PC-9 (cell line): ENCODE measurements around the gene AP2S1. TPM values are rescaled to one million over a fixed set of nuclear protein-coding genes. Genes with fewer than 3 reads are reported as not detected.
"Not testable (repeated sequence)": the region's sequence is repeated elsewhere in the genome, so short reads cannot be mapped to it uniquely, and the experiment has no call there.

Experiments used
- BruUV-seq: library from RNA; stranded (reverse); fragments of 400-500 nt; replicated peaks from 2 replicates; lab custom pipeline; 2021; lab: Mats Ljungman, UMichigan
- CTCF ChIA-PET: fragments of 300-600 bp; sonication (Branson Sonifier 250); formaldehyde crosslinking; loops from one replicate; lab custom pipeline; 2022; ENCODE audit warnings: antibody characterized with exemption; lab: Charles Lee
- POLR2A ChIA-PET: fragments of 300-600 bp; sonication (Branson Sonifier 250); formaldehyde crosslinking; loops from one replicate; lab custom pipeline; 2022; ENCODE audit warnings: antibody characterized with exemption; ENCODE audit not compliant: unreplicated experiment; lab: Charles Lee
- DNase-seq, 2 experiments: peaks; one replicate each; pipeline versions ENCODE4 v3.0.0 to v3.0.0-alpha.2; 2015 to 2022; ENCODE audit warnings: mixed read lengths in 1 of 2
- H2AFZ ChIP-seq: fragments of 200-600 bp; sonication (generic); 2 replicates; pipeline ENCODE4 v1.8.1; 2017; ENCODE audit warnings: antibody characterized with exemption
- H3F3A ChIP-seq: fragments of 200-600 bp; sonication (generic); 2 replicates; pipeline ENCODE4 v1.8.1; 2017; ENCODE audit warnings: antibody characterized with exemption, mild to moderate bottlenecking, low read depth; ENCODE audit not compliant: insufficient read depth
- H3K27ac ChIP-seq: fragments of 200-600 bp; sonication (generic); 2 replicates; pipeline ENCODE4 v1.6.1; 2016; ENCODE audit warnings: mixed run types
- H3K27me3 ChIP-seq: fragments of 200-600 bp; sonication (generic); 2 replicates; pipeline ENCODE4 v1.6.1; 2016; ENCODE audit warnings: low read depth, mixed run types; ENCODE audit not compliant: insufficient read depth
- H3K36me3 ChIP-seq: fragments of 200-600 bp; sonication (generic); 2 replicates; pipeline ENCODE4 v1.6.1; 2016; ENCODE audit warnings: low read depth, mixed run types
- H3K4me1 ChIP-seq: fragments of 200-600 bp; sonication (generic); replicated peaks from 2 replicates; pipeline ENCODE4 v1.6.1; 2016; ENCODE audit warnings: mixed run types; ENCODE audit not compliant: insufficient read depth
- H3K4me2 ChIP-seq: fragments of 200-600 bp; sonication (generic); 2 replicates; pipeline ENCODE4 v1.6.1; 2017; ENCODE audit warnings: mixed run types
- H3K4me3 ChIP-seq: fragments of 200-600 bp; sonication (generic); 2 replicates; pipeline ENCODE4 v1.6.1; 2016; ENCODE audit warnings: mixed run types
- H3K79me2 ChIP-seq: fragments of 200-600 bp; sonication (generic); 2 replicates; pipeline ENCODE4 v1.6.1; 2017; ENCODE audit warnings: low read depth, mixed run types
- H3K9me2 ChIP-seq: fragments of 200-600 bp; sonication (generic); 2 replicates; pipeline ENCODE4 v1.8.1; 2017; ENCODE audit warnings: mild to moderate bottlenecking; ENCODE audit not compliant: insufficient read depth
- H3K9me3 ChIP-seq: fragments of 200-600 bp; sonication (generic); 2 replicates; pipeline ENCODE4 v1.8.1; 2016; ENCODE audit warnings: low read depth; ENCODE audit not compliant: insufficient read depth
- H4K20me1 ChIP-seq: fragments of 200-600 bp; sonication (generic); 2 replicates; pipeline ENCODE4 v1.8.1; 2017; ENCODE audit not compliant: insufficient read depth
- EZH2 ChIP-seq: fragments of 200-600 bp; sonication (generic); IDR thresholded peaks from 2 replicates; pipeline ENCODE4 v1.8.0; 2017; ENCODE audit warnings: antibody characterized with exemption, low read depth
- intact Hi-C: fragments of 100-400 bp; cut with micrococcal nuclease; formaldehyde crosslinking; loops from one replicate; pipeline ENCODE4 v1.10.0; 2022; ENCODE audit not compliant: unreplicated experiment
- total RNA-seq: library from RNA; stranded (reverse); gene quantifications from 2 replicates; pipeline ENCODE4 v1.2.3, GENCODE V29; 2021
- TF ChIP-seq, protein P1 (sequence below): fragments of 200-600 bp; sonication (generic); conservative IDR thresholded peaks from 2 replicates; pipeline ENCODE4 v1.6.1; 2017; ENCODE audit warnings: mixed run types, antibody characterized with exemption, mild to moderate bottlenecking, moderate library complexity

Gene AP2S1
- total RNA-seq, 1 experiment from 2014 or later, result 332 TPM

DNA sequence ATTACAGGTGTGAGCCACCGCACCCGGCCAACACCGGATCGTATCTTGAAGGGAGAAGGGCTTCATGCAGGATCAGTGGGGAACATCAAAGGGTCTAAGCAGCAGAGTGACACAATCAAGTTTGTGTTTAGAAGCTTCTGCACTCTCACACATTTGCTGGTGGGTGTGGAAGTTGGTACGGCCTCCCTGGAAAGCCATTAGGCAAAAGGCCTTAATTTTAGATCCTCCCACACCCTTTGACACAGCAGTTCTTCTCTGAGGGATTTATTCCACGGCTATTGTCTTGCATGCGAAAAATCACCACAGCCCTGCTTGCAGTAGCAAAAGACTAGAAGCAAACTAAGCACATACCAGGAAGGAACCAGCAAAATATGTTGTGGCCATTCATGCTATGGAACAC lies 44.0 kb downstream of the AP2S1 start:
- Histone ChIP-seq H3F3A (peaks cover 8% of the 10 kb centered on the region), H3K4me2 (no peak overlapping the region), H2AFZ (no peak overlapping the region), H3K4me3 (no peak overlapping the region), H3K27me3 (no peaks in the 10 kb centered on the region), H3K4me1 (peaks cover 5% of the 10 kb centered on the region), H3K9me3 (no peaks in the 10 kb centered on the region), H3K27ac (no peak overlapping the region), H4K20me1 (no peaks in the 10 kb centered on the region), H3K79me2 (no peaks in the 10 kb centered on the region), H3K9me2 (no peaks in the 10 kb centered on the region), H3K36me3 (no peaks in the 10 kb centered on the region)
- no peak for DNase-seq
- ChIA-PET CTCF (interaction anchor here (0.6 kb wide), 1 partner anchor 239 kb away, joined by 7 read pairs; no protein-coding TSS in a partner anchor), POLR2A (no interaction called here)
- no peak for TF ChIP-seq EZH2
- TF ChIP-seq, protein P1, sequence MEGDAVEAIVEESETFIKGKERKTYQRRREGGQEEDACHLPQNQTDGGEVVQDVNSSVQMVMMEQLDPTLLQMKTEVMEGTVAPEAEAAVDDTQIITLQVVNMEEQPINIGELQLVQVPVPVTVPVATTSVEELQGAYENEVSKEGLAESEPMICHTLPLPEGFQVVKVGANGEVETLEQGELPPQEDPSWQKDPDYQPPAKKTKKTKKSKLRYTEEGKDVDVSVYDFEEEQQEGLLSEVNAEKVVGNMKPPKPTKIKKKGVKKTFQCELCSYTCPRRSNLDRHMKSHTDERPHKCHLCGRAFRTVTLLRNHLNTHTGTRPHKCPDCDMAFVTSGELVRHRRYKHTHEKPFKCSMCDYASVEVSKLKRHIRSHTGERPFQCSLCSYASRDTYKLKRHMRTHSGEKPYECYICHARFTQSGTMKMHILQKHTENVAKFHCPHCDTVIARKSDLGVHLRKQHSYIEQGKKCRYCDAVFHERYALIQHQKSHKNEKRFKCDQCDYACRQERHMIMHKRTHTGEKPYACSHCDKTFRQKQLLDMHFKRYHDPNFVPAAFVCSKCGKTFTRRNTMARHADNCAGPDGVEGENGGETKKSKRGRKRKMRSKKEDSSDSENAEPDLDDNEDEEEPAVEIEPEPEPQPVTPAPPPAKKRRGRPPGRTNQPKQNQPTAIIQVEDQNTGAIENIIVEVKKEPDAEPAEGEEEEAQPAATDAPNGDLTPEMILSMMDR, result no peak
- intact Hi-C loops, result no loop called here
- BruUV-seq, result no TSS peak

DNA sequence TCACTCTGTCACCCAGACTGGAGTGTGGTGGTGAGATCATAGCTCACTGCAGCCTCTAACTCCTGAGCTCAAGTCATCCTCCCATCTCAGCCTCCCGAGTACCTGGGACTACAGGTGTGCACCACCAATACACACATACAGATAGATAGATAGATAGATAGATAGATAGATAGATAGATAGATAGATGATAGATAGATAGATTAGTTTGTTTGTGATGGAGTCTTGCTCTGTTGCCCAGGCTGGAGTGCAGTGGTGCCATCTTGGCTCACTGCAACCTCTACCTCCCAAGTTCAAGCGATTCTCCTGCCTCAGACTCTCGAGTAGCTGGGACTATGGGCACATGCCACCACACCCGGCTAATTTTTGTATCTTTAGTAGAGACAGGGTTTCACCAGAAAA lies 46.2 kb downstream of the AP2S1 start:
- CTCF ChIA-PET, intact Hi-C loops, H3F3A ChIP-seq, DNase-seq, BruUV-seq, H3K27ac ChIP-seq, H3K79me2 ChIP-seq, H3K27me3 ChIP-seq, H4K20me1 ChIP-seq, H3K9me2 ChIP-seq, H2AFZ ChIP-seq, H3K4me2 ChIP-seq, H3K4me3 ChIP-seq, H3K36me3 ChIP-seq, H3K4me1 ChIP-seq, H3K9me3 ChIP-seq: not testable (repeated sequence)
- POLR2A ChIA-PET, result interaction anchor here (0.7 kb wide), 1 partner anchor 793 kb away, joined by 5 read pairs; no protein-coding TSS in a partner anchor

DNA sequence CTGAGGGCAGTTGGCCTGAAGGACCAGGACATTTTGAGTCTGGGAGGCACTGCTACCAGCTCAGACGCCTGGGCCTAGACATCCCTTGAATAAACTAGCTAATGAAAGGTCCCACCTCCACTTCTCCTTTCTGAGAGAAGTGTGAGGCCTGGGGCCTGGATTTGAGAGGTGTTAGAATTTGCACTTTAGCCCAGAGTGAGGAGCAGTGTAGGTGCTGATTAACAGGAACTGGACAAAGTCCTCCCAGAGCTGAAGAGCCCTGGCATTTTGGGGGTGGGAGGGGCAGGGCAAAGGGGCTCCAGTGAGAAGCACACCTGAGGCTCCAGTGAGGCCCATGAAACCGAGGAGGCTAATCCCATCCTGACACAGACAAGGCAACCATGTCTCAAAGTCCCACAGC lies 47.1 kb downstream of the AP2S1 start:
- H4K20me1 ChIP-seq, result no peaks in the 10 kb centered on the region
- H2AFZ ChIP-seq, result no peak overlapping the region
- no peaks in the 10 kb centered on the region for H3K27me3 ChIP-seq
- ChIA-PET CTCF (no interaction called here), POLR2A (interaction anchor here (0.6 kb wide), 1 partner anchor 89 kb away, joined by 6 read pairs; no protein-coding TSS in a partner anchor)
- intact Hi-C loops, result no loop called here
- DNase-seq, result no peak
- H3K79me2 ChIP-seq, result no peaks in the 10 kb centered on the region
- BruUV-seq, result no TSS peak
- peak overlapping the region; percentile 34; the same call in 1 of the 2 replicates for H3K4me2 ChIP-seq
- peaks cover 14% of the 10 kb centered on the region for H3F3A ChIP-seq
- peaks cover 5% of the 10 kb centered on the region for H3K4me1 ChIP-seq
- no peak overlapping the region for H3K4me3 ChIP-seq
- TF ChIP-seq, protein P1, result no peak
- no peak for TF ChIP-seq EZH2
- H3K27ac ChIP-seq, result no peak overlapping the region
- H3K9me2 ChIP-seq, result no peaks in the 10 kb centered on the region
- no peaks in the 10 kb centered on the region for H3K36me3 ChIP-seq
- no peaks in the 10 kb centered on the region for H3K9me3 ChIP-seq

DNA sequence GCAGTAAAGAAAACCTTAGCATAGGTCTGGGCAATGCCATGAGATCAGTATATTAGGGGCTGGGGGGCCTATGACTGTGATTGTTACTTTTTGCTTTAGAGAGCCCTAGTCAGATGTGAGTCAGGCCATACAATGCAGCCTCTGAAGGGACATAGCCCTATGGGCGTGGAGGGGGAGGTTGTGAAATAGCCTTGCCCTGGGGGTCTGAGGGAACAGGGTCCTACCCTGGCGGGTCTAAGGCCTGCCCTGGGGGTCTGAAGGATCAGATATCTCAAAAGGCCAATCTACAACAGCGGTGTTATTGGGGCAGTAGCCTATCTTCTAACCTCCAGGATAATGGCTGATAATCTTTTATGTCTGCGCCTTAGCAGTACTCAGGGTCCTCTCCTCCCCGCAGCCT lies 48.5 kb downstream of the AP2S1 start:
- TF ChIP-seq, protein P1, result no peak
- no peak for TF ChIP-seq EZH2
- H3K79me2 ChIP-seq, result no peaks in the 10 kb centered on the region
- POLR2A ChIA-PET, result no interaction called here

More for the DNA sequence above, 48.5 kb downstream of the AP2S1 start:
- no peak for DNase-seq
- Histone ChIP-seq H3K9me3 (no peaks in the 10 kb centered on the region), H3K27ac (no peak overlapping the region), H3K27me3 (no peaks in the 10 kb centered on the region), H4K20me1 (no peaks in the 10 kb centered on the region), H3K9me2 (no peaks in the 10 kb centered on the region), H3K4me2 (no peak overlapping the region), H3K4me1 (peaks cover 5% of the 10 kb centered on the region), H3K36me3 (no peaks in the 10 kb centered on the region), H2AFZ (no peak overlapping the region), H3K4me3 (no peak overlapping the region), H3F3A (peaks cover 21% of the 10 kb centered on the region)
- intact Hi-C loops, result no loop called here
- no TSS peak for BruUV-seq
- CTCF ChIA-PET, result no interaction called here
